HepG2 (cell line): ENCODE data around the gene ACTR3. TPM values are rescaled to one million over a fixed set of nuclear protein-coding genes. Genes with fewer than 3 reads are reported as not detected.

Experiments used
- ARHGAP35 ChIP-seq: sonication (generic); formaldehyde crosslinking; IDR thresholded peaks from 2 replicates; pipeline ENCODE4 v1.9.0; 2022; ENCODE audit warnings: mild to moderate bottlenecking, inconsistent platforms, moderate library complexity, missing genetic modification reagents, borderline replicate concordance
- BORCS8-MEF2B ChIP-seq: sonication (generic); formaldehyde crosslinking; IDR thresholded peaks from 2 replicates; pipeline ENCODE4 v1.8.0; 2022; ENCODE audit warnings: mild to moderate bottlenecking, missing genetic modification reagents
- CCDC6 ChIP-seq: sonication (generic); formaldehyde crosslinking; IDR thresholded peaks from 2 replicates; pipeline ENCODE4 v1.8.1; 2022; ENCODE audit warnings: mild to moderate bottlenecking, missing genetic modification reagents, moderate library complexity
- DPF2 ChIP-seq: sonication (generic); formaldehyde crosslinking; IDR thresholded peaks from 2 replicates; pipeline ENCODE4 v1.4.0; 2020; ENCODE audit warnings: mild to moderate bottlenecking, low read depth, missing genetic modification reagents, borderline replicate concordance
- E2F2 ChIP-seq: sonication (generic); formaldehyde crosslinking; IDR thresholded peaks from 2 replicates; pipeline ENCODE4 v1.4.0; 2020; ENCODE audit warnings: missing genetic modification reagents, borderline replicate concordance
- MED1 ChIP-seq: sonication (generic); formaldehyde crosslinking; IDR thresholded peaks from 2 replicates; pipeline ENCODE4 v1.4.0; 2020; ENCODE audit warnings: missing genetic modification reagents
- MYNN ChIP-seq: sonication (generic); formaldehyde crosslinking; IDR thresholded peaks from 2 replicates; pipeline ENCODE4 v1.4.0; 2020; ENCODE audit warnings: mild to moderate bottlenecking, low read depth, missing genetic modification reagents
- NCOA2 ChIP-seq: sonication (generic); formaldehyde crosslinking; IDR thresholded peaks from 2 replicates; pipeline ENCODE4 v1.8.0; 2022; ENCODE audit warnings: inconsistent platforms
- SIX1 ChIP-seq: sonication (generic); formaldehyde crosslinking; IDR thresholded peaks from 2 replicates; pipeline ENCODE4 v1.4.0; 2020; ENCODE audit warnings: missing genetic modification reagents, borderline replicate concordance
- TBX3 ChIP-seq: fragments of 450-650 bp; IDR thresholded peaks from 2 replicates; pipeline ENCODE4 v1.6.1; 2017; ENCODE audit warnings: antibody characterized with exemption, mild to moderate bottlenecking, inconsistent platforms, borderline replicate concordance
- THAP11 ChIP-seq: IDR thresholded peaks from 2 replicates; pipeline ENCODE4 v1.6.1; 2016; ENCODE audit warnings: missing biosample characterization, missing genetic modification reagents
- TRIM24 ChIP-seq: sonication (generic); formaldehyde crosslinking; IDR thresholded peaks from 2 replicates; pipeline ENCODE4 v1.8.0; 2022; ENCODE audit warnings: mild to moderate bottlenecking, missing genetic modification reagents
- ZFP90 ChIP-seq: sonication (generic); formaldehyde crosslinking; IDR thresholded peaks from 2 replicates; pipeline ENCODE4 v1.8.0; 2022; ENCODE audit warnings: missing genetic modification reagents, mild to moderate bottlenecking, inconsistent platforms, borderline replicate concordance
- ZMAT3 ChIP-seq: sonication (generic); formaldehyde crosslinking; conservative IDR thresholded peaks from 2 replicates; pipeline ENCODE4 v1.7.0; 2021; ENCODE audit warnings: missing genetic modification reagents
- ZNF10 ChIP-seq: sonication (generic); formaldehyde crosslinking; IDR thresholded peaks from 2 replicates; pipeline ENCODE4 v1.4.0; 2020; ENCODE audit warnings: mild to moderate bottlenecking, low read depth, missing genetic modification reagents, borderline replicate concordance
- ZNF430 ChIP-seq: sonication (generic); formaldehyde crosslinking; IDR thresholded peaks from 2 replicates; pipeline ENCODE4 v1.9.0; 2021; ENCODE audit warnings: mild to moderate bottlenecking, missing genetic modification reagents
- ZNF510 ChIP-seq: sonication (generic); formaldehyde crosslinking; IDR thresholded peaks from 2 replicates; pipeline ENCODE4 v1.4.0; 2020; ENCODE audit warnings: low read depth, mild to moderate bottlenecking, missing genetic modification reagents
- ZNF556 ChIP-seq: sonication (generic); formaldehyde crosslinking; IDR thresholded peaks from 2 replicates; pipeline ENCODE4 v1.4.0; 2020; ENCODE audit warnings: mild to moderate bottlenecking, missing genetic modification reagents, borderline replicate concordance
- ZNF598 ChIP-seq: sonication (generic); formaldehyde crosslinking; IDR thresholded peaks from 2 replicates; pipeline ENCODE4 v1.5.1; 2020; ENCODE audit warnings: mild to moderate bottlenecking, missing genetic modification reagents, borderline replicate concordance
- ZNF773 ChIP-seq: sonication (generic); formaldehyde crosslinking; IDR thresholded peaks from 2 replicates; pipeline ENCODE4 v1.4.0; 2020; ENCODE audit warnings: missing genetic modification reagents, borderline replicate concordance
- ZNF788 ChIP-seq: sonication (generic); formaldehyde crosslinking; IDR thresholded peaks from 2 replicates; pipeline ENCODE4 v1.5.0; 2020; ENCODE audit warnings: mild to moderate bottlenecking, missing genetic modification reagents, borderline replicate concordance
- ZNF850 ChIP-seq: sonication (generic); formaldehyde crosslinking; conservative IDR thresholded peaks from 2 replicates; pipeline ENCODE4 v1.9.0; 2021; ENCODE audit warnings: mild to moderate bottlenecking, missing genetic modification reagents
- polyA plus RNA-seq, 8 experiments: library from polyadenylated mRNA; depleted of rRNA in 3 of 8; stranded (reverse) in 7 of 8; unstranded in 1 of 8; fragments of >200 nt; fragmentation: Illumina TruSeq in 4 of 8; extraction: Trizol in 4 of 8; gene quantifications; 2 replicates each; pipeline versions ENCODE4 v1.2.1 to v1.2.3, GENCODE V29; 2011 to 2016; ENCODE audit warnings: low read depth in 4 of 8, missing spikeins in 1 of 8, mixed read lengths in 1 of 8; ENCODE audit not compliant: insufficient read depth in 1 of 8
- total RNA-seq, 5 experiments: library from RNA; depleted of rRNA; stranded (reverse); fragments of >200 nt; fragmentation: Illumina TruSeq; extraction: Trizol; gene quantifications; 2 replicates each; pipeline ENCODE4 v1.2.3, GENCODE V29; 2016; ENCODE audit warnings: low read depth in 1 of 5
- TF ChIP-seq, protein P1 (sequence below), 2 experiments: fragments of 450-650 bp in 1 of 2; sonication (generic) in 1 of 2; formaldehyde crosslinking; IDR thresholded peaks; 2 replicates each; pipeline versions ENCODE4 v1.5.0 to v1.8.0; 2020 to 2022; ENCODE audit warnings: mild to moderate bottlenecking in 1 of 2, missing genetic modification reagents in 1 of 2
- TF ChIP-seq, protein P2 (sequence below): sonication (generic); formaldehyde crosslinking; IDR thresholded peaks from 2 replicates; pipeline ENCODE4 v1.4.0; 2020; ENCODE audit warnings: missing genetic modification reagents
- TF ChIP-seq, protein P3 (sequence below): sonication (generic); formaldehyde crosslinking; IDR thresholded peaks from 2 replicates; pipeline ENCODE4 v1.8.1; 2022; ENCODE audit warnings: mild to moderate bottlenecking, missing genetic modification reagents

ACTR3 gene
- total and polyA plus RNA-seq, 2 of the 13 experiments (the other 11 are each of a cell fraction or from before 2014, with no cell fraction given) = 123 to 225 TPM

DNA sequence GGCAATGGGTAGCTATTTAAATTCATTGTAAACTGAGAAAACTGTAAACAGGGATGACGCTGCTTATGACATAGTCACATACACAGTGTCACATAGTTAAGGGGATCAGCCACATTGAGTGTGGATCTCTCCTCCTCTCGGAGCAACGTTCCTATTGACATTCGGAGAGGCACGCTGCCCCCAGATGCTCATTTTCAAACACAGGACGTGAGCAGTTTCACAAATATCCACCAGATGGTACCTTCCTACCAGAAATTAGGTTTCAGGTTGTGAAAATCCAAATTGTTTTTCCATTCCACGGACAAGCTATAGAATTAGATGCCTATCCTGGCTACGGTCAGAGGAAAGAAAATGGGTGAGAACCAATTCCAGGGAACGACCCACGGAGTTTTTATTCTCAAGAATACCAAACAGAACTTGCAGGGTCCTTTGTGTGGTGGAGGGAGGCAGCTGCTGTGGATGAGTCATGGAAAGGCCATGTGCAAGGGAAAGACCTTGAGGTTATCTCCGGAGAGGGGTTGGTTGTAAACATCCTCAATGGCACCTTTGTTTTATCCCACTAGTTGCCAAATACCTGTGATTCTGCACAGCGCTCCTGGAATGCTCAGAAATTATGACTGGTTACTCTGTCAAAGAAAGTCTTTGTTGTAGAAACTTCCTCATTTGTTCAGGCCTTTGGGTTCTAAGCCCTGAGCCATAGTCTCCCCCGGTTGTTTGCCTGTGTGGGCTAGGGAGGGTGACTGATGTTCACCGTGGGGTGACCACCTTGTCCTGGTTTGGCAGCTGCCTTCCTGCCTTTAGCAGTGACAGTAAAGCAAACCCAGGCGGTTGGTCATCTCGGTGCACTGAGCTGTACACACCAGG is 88.0 kb downstream of the ACTR3 start (continued):
- peak; percentile 96; the same call in 1 of the 2 replicates for TF ChIP-seq ZNF556 (CRISPR knock-in tag)
- TF ChIP-seq MED1 (CRISPR knock-in tag) = peak; percentile 97
- TF ChIP-seq THAP11 (CRISPR knock-in tag) = peak; percentile 50; the same call in 1 of the 2 replicates
- TF ChIP-seq ZNF788 (CRISPR knock-in tag) = peak; percentile 94
- TF ChIP-seq ZNF10 (CRISPR knock-in tag) = no peak
- 0 out of 2 replicates have a peak, but pooled peaks have one; percentile 32 for TF ChIP-seq CCDC6
- no peak for TF ChIP-seq ZNF773 (CRISPR knock-in tag)
- peak; percentile 53; the same call in 1 of the 2 replicates for TF ChIP-seq SIX1
- peak; percentile 65 for TF ChIP-seq ZMAT3 (CRISPR knock-in tag)
- peak; percentile 87 for TF ChIP-seq TBX3
- peak; percentile 98 for TF ChIP-seq NCOA2
- 0 out of 2 replicates have a peak, but pooled peaks have one; percentile 56 for TF ChIP-seq MYNN (CRISPR knock-in tag)
- no peak; the same call in 1 of the 2 replicates for TF ChIP-seq ZNF850 (CRISPR knock-in tag)
- TF ChIP-seq, protein P1, sequence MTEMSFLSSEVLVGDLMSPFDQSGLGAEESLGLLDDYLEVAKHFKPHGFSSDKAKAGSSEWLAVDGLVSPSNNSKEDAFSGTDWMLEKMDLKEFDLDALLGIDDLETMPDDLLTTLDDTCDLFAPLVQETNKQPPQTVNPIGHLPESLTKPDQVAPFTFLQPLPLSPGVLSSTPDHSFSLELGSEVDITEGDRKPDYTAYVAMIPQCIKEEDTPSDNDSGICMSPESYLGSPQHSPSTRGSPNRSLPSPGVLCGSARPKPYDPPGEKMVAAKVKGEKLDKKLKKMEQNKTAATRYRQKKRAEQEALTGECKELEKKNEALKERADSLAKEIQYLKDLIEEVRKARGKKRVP (CRISPR knock-in tag; IDR thresholded peaks at IDR 0.05) = peak in 1 of 2 experiments; percentile 75; a peak in 1 of 4 replicates
- no peak for TF ChIP-seq E2F2
- no peak for TF ChIP-seq ARHGAP35 (CRISPR knock-in tag)
- TF ChIP-seq BORCS8-MEF2B (CRISPR knock-in tag) = 0 out of 2 replicates have a peak, but pooled peaks have one; percentile 25
- peak; percentile 93 for TF ChIP-seq DPF2 (CRISPR knock-in tag)
- TF ChIP-seq TRIM24 (CRISPR knock-in tag) = peak; percentile 77
- no peak for TF ChIP-seq ZFP90
- TF ChIP-seq ZNF430 (CRISPR knock-in tag) = no peak
- TF ChIP-seq, protein P2, sequence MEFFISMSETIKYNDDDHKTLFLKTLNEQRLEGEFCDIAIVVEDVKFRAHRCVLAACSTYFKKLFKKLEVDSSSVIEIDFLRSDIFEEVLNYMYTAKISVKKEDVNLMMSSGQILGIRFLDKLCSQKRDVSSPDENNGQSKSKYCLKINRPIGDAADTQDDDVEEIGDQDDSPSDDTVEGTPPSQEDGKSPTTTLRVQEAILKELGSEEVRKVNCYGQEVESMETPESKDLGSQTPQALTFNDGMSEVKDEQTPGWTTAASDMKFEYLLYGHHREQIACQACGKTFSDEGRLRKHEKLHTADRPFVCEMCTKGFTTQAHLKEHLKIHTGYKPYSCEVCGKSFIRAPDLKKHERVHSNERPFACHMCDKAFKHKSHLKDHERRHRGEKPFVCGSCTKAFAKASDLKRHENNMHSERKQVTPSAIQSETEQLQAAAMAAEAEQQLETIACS (CRISPR knock-in tag) = no peak
- TF ChIP-seq, protein P3, sequence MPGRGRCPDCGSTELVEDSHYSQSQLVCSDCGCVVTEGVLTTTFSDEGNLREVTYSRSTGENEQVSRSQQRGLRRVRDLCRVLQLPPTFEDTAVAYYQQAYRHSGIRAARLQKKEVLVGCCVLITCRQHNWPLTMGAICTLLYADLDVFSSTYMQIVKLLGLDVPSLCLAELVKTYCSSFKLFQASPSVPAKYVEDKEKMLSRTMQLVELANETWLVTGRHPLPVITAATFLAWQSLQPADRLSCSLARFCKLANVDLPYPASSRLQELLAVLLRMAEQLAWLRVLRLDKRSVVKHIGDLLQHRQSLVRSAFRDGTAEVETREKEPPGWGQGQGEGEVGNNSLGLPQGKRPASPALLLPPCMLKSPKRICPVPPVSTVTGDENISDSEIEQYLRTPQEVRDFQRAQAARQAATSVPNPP (CRISPR knock-in tag) = peak; percentile 55; the same call in 1 of the 2 replicates
- TF ChIP-seq ZNF598 (CRISPR knock-in tag) = peak; percentile 53; the same call in 1 of the 2 replicates
- TF ChIP-seq ZNF510 (CRISPR knock-in tag) = peak; percentile 74; the same call in 1 of the 2 replicates
